ENCODE data around the gene ATL3. TPM values are rescaled to one million over a fixed set of nuclear protein-coding genes. Genes with fewer than 3 reads are reported as not detected.

Gene ATL3
- 15.7 and 23.2 TPM in 2 replicates for total RNA-seq (2014; rRNA removed; shearing (Covaris generic))
- total RNA-seq (2022) = 35.7 and 37.9 TPM in 2 replicates
- percentile 78 among the genes with signal in this experiment for Bru-seq, nascent RNA
- percentile 84 among the genes with signal in this experiment for BruChase-seq, experiment 1, labeled RNA remaining after a 6-hour chase
- percentile 92 among the genes with signal in this experiment for BruChase-seq, experiment 2, labeled RNA remaining after a 2-hour chase
- long read RNA-seq, full-length matches to known transcripts = 80 of 105 reads
- long read RNA-seq, partial matches to known transcripts = 8 of 105 reads
- long read RNA-seq, other reads (novel, unspliced or antisense) = 17 of 105 reads

GRCh38 chr11:63671322-63672155 lies at the start of gene ATL3:
Gene ATL3 (minus strand): TSS chr11:63671376. CDS start chr11:63671335, 41 bp downstream.
- H3K27ac ChIP-seq (ENCODE audit: low read depth, low read length, poor library complexity, severe bottlenecking) = peak within 1 kb of the TSS; percentile 48
- intact Hi-C loops (cut with micrococcal nuclease; ENCODE audit: unreplicated experiment) = loop anchor here (5.0 kb wide), 2 partner anchors 141 to 266 kb away; partner anchors contain the start of genes NAA40 and SPINDOC
- CTCF ChIA-PET (ENCODE audit: unreplicated experiment) = interaction anchor here (0.5 to 1.3 kb wide), 2 partner anchors 16 to 63 kb away, joined by 3 read pairs; no protein-coding TSS in a partner anchor
- H3K36me3 ChIP-seq (ENCODE audit: insufficient read depth, low read length) = peaks cover 20% of the 10 kb centered on the region
- DNase-seq (ENCODE audit: low spot score) = peak; percentile 98
- peak within 1 kb of the TSS; percentile 76 for H3K4me3 ChIP-seq (ENCODE audit: low read depth, low read length, poor library complexity, severe bottlenecking)
- peaks cover 46% of the 10 kb centered on the region for H3K79me2 ChIP-seq (ENCODE audit: insufficient read depth, low read depth, low read length)
- POLR2A ChIA-PET = interaction anchor here (1.0 to 4.9 kb wide), 4 partner anchors 8 to 78 kb away, joined by 3 to 27 read pairs (median 4); partner anchors contain the start of gene RTN3
- no peak for TF ChIP-seq CTCF (conservative IDR thresholded peaks at IDR 0.05; ENCODE audit: low read length)
- TF ChIP-seq EZH2phosphoT487 (IDR thresholded peaks at IDR 0.05; ENCODE audit: borderline replicate concordance, low read depth, low read length) = no peak
- peak within 1 kb of the TSS; percentile 70 for H2AFZ ChIP-seq (ENCODE audit: low read length)
- no TSS peak for BruUV-seq (replicated peaks)
- no peaks in the 10 kb centered on the region for H3K9me2 ChIP-seq (ENCODE audit: insufficient read depth, low read length)
- H4K20me1 ChIP-seq (ENCODE audit: insufficient read depth, low read length) = peaks cover 11% of the 10 kb centered on the region; the same call in 1 of the 2 replicates
- H3K9me3 ChIP-seq (ENCODE audit: low read length) = no peaks in the 10 kb centered on the region
- peaks cover 27% of the 10 kb centered on the region for H3K4me1 ChIP-seq (ENCODE audit: insufficient read depth, low read length, poor library complexity, severe bottlenecking)
- H3K4me2 ChIP-seq (ENCODE audit: low read length) = peak within 1 kb of the TSS; percentile 76

- H3K79me2 ChIP-seq (ENCODE audit: insufficient read depth, low read depth, low read length) = peaks cover 14% of the 10 kb centered on the region; the same call in 1 of the 2 replicates
- CTCF ChIA-PET (ENCODE audit: unreplicated experiment) = no interaction called here
- no peak overlapping the region for H3K4me3 ChIP-seq (ENCODE audit: low read depth, low read length, poor library complexity, severe bottlenecking)
- intact Hi-C loops (cut with micrococcal nuclease; ENCODE audit: unreplicated experiment) = no loop called here
- peaks cover 19% of the 10 kb centered on the region for H4K20me1 ChIP-seq (ENCODE audit: insufficient read depth, low read length)
- TF ChIP-seq CTCF (conservative IDR thresholded peaks at IDR 0.05; ENCODE audit: low read length) = no peak
- no peak for TF ChIP-seq EZH2phosphoT487 (IDR thresholded peaks at IDR 0.05; ENCODE audit: borderline replicate concordance, low read depth, low read length)
- DNase-seq (ENCODE audit: low spot score) = no peak
- POLR2A ChIA-PET = no interaction called here
- H3K27ac ChIP-seq (ENCODE audit: low read depth, low read length, poor library complexity, severe bottlenecking) = no peak overlapping the region
- no peaks in the 10 kb centered on the region for H3K9me2 ChIP-seq (ENCODE audit: insufficient read depth, low read length)
- no TSS peak for BruUV-seq (replicated peaks)
- H3K9me3 ChIP-seq (ENCODE audit: low read length) = no peaks in the 10 kb centered on the region
- peaks cover 18% of the 10 kb centered on the region; the same call in 1 of the 2 replicates for H3K36me3 ChIP-seq (ENCODE audit: insufficient read depth, low read length)
- H2AFZ ChIP-seq (ENCODE audit: low read length) = no peak overlapping the region
- no peak overlapping the region for H3K4me2 ChIP-seq (ENCODE audit: low read length)
- no peaks in the 10 kb centered on the region for H3K4me1 ChIP-seq (ENCODE audit: insufficient read depth, low read length, poor library complexity, severe bottlenecking)
Measured at GRCh38 chr11:63720611-63721010, 49.4 kb upstream of the ATL3 start.
